IMR-90 (cell line): ENCODE measurements around the gene CIT. TPM values are rescaled to one million over a fixed set of nuclear protein-coding genes. Genes with fewer than 3 reads are reported as not detected.
A peak's percentile ranks its signal among the peaks of the same experiment; 100 is the strongest.

Experiments
- ATAC-seq: fragments of 200-7000 bp; cut with Tn5 transposase; 2 replicates; pipeline ENCODE4 v1.9.1; 2020; ENCODE audit warnings: low read depth, mild to moderate bottlenecking, moderate library complexity
- BruUV-seq: library from RNA; stranded (reverse); fragments of 400-500 nt; replicated peaks from 2 replicates; lab custom pipeline; 2021; lab: Mats Ljungman, UMichigan
- CTCF ChIA-PET: fragments of 300-600 bp; formaldehyde crosslinking; extraction: SDS; loops from one replicate; lab custom pipeline; 2021; ENCODE audit warnings: antibody characterized with exemption; lab: Yijun Ruan, JAX
- POLR2A ChIA-PET: fragments of 300-600 bp; sonication (Branson Sonifier 250); formaldehyde crosslinking; loops from one replicate; lab custom pipeline; 2022; ENCODE audit warnings: antibody characterized with exemption; ENCODE audit not compliant: unreplicated experiment; lab: Charles Lee
- DNase-seq: peaks from one replicate; pipeline ENCODE4 v3.0.0; 2013
- H2AFZ ChIP-seq: replicated peaks from 2 replicates; pipeline ENCODE3; 2013; ENCODE audit warnings: low read length, mild to moderate bottlenecking; ENCODE audit not compliant: poor library complexity
- H2AK5ac ChIP-seq: 2 replicates; pipeline ENCODE4 v1.6.1; 2013; ENCODE audit warnings: low read depth, low read length, inconsistent platforms
- H2AK9ac ChIP-seq: replicated peaks from 2 replicates; pipeline ENCODE3; 2013; ENCODE audit warnings: mild to moderate bottlenecking, low read depth, low read length, moderate library complexity; ENCODE audit not compliant: poor library complexity
- H2BK120ac ChIP-seq: 2 replicates; pipeline ENCODE4 v1.6.1; 2013; ENCODE audit warnings: low read depth, low read length, inconsistent platforms
- H2BK15ac ChIP-seq: 3 replicates; pipeline ENCODE4 v1.6.1; 2013; ENCODE audit warnings: low read depth, low read length, inconsistent platforms
- H2BK20ac ChIP-seq: 2 replicates; pipeline ENCODE4 v1.6.1; 2013; ENCODE audit warnings: low read depth, mild to moderate bottlenecking, inconsistent platforms, low read length, moderate library complexity
- H2BK5ac ChIP-seq: 2 replicates; pipeline ENCODE4 v1.6.1; 2013; ENCODE audit warnings: mild to moderate bottlenecking, low read depth, low read length, inconsistent platforms; ENCODE audit not compliant: poor library complexity, severe bottlenecking
- H3K14ac ChIP-seq: replicated peaks from 2 replicates; pipeline ENCODE4 v1.6.1; 2013; ENCODE audit warnings: low read depth, low read length, inconsistent platforms
- H3K18ac ChIP-seq: 2 replicates; pipeline ENCODE4 v1.6.1; 2013; ENCODE audit warnings: low read depth, low read length, control low read depth
- H3K23ac ChIP-seq: 2 replicates; pipeline ENCODE4 v1.6.1; 2013; ENCODE audit warnings: low read depth, low read length, inconsistent platforms
- H3K27ac ChIP-seq: 2 replicates; pipeline ENCODE4 v1.5.1; 2013; ENCODE audit warnings: mild to moderate bottlenecking, control low read depth, low read length; ENCODE audit not compliant: insufficient read depth
- H3K27me3 ChIP-seq: 2 replicates; pipeline ENCODE4 v1.6.1; 2013; ENCODE audit warnings: low read length; ENCODE audit not compliant: control insufficient read depth, insufficient read depth
- H3K36me3 ChIP-seq: 2 replicates; pipeline ENCODE4 v1.6.1; 2013; ENCODE audit warnings: low read length, mixed read lengths; ENCODE audit not compliant: control insufficient read depth, insufficient read depth
- H3K4ac ChIP-seq: 2 replicates; pipeline ENCODE4 v1.6.1; 2013; ENCODE audit warnings: low read depth, low read length, inconsistent platforms
- H3K4me1 ChIP-seq: 2 replicates; pipeline ENCODE4 v1.6.1; 2013; ENCODE audit warnings: low read length, mixed read lengths; ENCODE audit not compliant: control insufficient read depth, insufficient read depth
- H3K4me2 ChIP-seq: 2 replicates; pipeline ENCODE4 v1.6.1; 2013; ENCODE audit warnings: low read depth, mild to moderate bottlenecking, control low read depth, low read length, moderate library complexity
- H3K4me3 ChIP-seq: 2 replicates; pipeline ENCODE4 v1.5.1; 2013; ENCODE audit warnings: low read depth, mild to moderate bottlenecking, control low read depth, low read length, moderate library complexity; ENCODE audit not compliant: insufficient read depth
- H3K56ac ChIP-seq: 2 replicates; pipeline ENCODE4 v1.6.1; 2013; ENCODE audit warnings: low read length, inconsistent platforms; ENCODE audit not compliant: insufficient read depth; ENCODE audit errors: extremely low read depth
- H3K79me1 ChIP-seq, 2 experiments: 2 replicates each; pipeline ENCODE4 v1.6.1; 2013; ENCODE audit warnings: low read length in 2 of 2, inconsistent platforms in 1 of 2, low read depth in 1 of 2
- H3K9ac ChIP-seq: 2 replicates; pipeline ENCODE4 v1.6.1; 2013; ENCODE audit warnings: low read depth, low read length, control low read depth
- H3K9me1 ChIP-seq: 2 replicates; pipeline ENCODE4 v1.6.1; 2013; ENCODE audit warnings: low read length, inconsistent platforms; ENCODE audit not compliant: insufficient read depth
- H3K9me3 ChIP-seq: 2 replicates; pipeline ENCODE4 v1.6.1; 2013; ENCODE audit warnings: low read length; ENCODE audit not compliant: control insufficient read depth, insufficient read depth
- H4K20me1 ChIP-seq: 2 replicates; pipeline ENCODE4 v1.6.1; 2013; ENCODE audit warnings: low read length, inconsistent platforms; ENCODE audit not compliant: insufficient read depth
- H4K5ac ChIP-seq: 2 replicates; pipeline ENCODE4 v1.6.1; 2013; ENCODE audit warnings: mild to moderate bottlenecking, low read depth, low read length, control low read depth
- H4K8ac ChIP-seq, 2 experiments: 2 replicates each; pipeline ENCODE4 v1.6.1; 2013; ENCODE audit warnings: low read depth in 2 of 2, low read length in 2 of 2, control low read depth in 1 of 2, inconsistent platforms in 1 of 2
- H4K91ac ChIP-seq: 2 replicates; pipeline ENCODE4 v1.6.1; 2013; ENCODE audit warnings: low read depth, low read length, inconsistent platforms; ENCODE audit not compliant: insufficient read depth
- FOS ChIP-seq: fragments of 150-350 bp; IDR thresholded peaks from 2 replicates; pipeline ENCODE4 v1.6.1; 2016; ENCODE audit warnings: low read depth, low read length
- MAFK ChIP-seq: IDR thresholded peaks from 2 replicates; pipeline ENCODE4 v1.6.1; 2012; ENCODE audit warnings: low read depth, low read length, improper control_type of control experiment
- MAZ ChIP-seq: IDR thresholded peaks from 2 replicates; pipeline ENCODE4 v1.6.1; 2012; ENCODE audit warnings: low read depth, mild to moderate bottlenecking, low read length, improper control_type of control experiment, moderate library complexity, borderline replicate concordance
- NFE2L2 ChIP-seq: fragments of 150-350 bp; IDR thresholded peaks from 2 replicates; pipeline ENCODE4 v1.6.1; 2016; ENCODE audit warnings: low read depth, mild to moderate bottlenecking, low read length
- RAD21 ChIP-seq: IDR thresholded peaks from 2 replicates; pipeline ENCODE4 v1.6.1; 2012; ENCODE audit warnings: low read length, improper control_type of control experiment
- RFX5 ChIP-seq: IDR thresholded peaks from 2 replicates; pipeline ENCODE4 v1.8.0; 2012; ENCODE audit warnings: low read depth, mild to moderate bottlenecking, low read length, moderate library complexity
- SMC3 ChIP-seq: fragments of 150-350 bp; IDR thresholded peaks from 2 replicates; pipeline ENCODE4 v1.6.1; 2016; ENCODE audit warnings: low read depth, mild to moderate bottlenecking, antibody characterized with exemption, low read length, moderate library complexity
- WGBS, 2 experiments: methylation state at CpG; one replicate each; pipeline versions ENCODE4 v1.1.5 to v1.1.7; 2013; ENCODE audit warnings: missing lambda C conversion rate in 2 of 2; ENCODE audit not compliant: insufficient read length in 1 of 2; ENCODE audit errors: extremely low coverage in 2 of 2; 5-methylcytosine and 5-hydroxymethylcytosine counted together
- dilution Hi-C: fragments of 300-500 bp; cut with HindIII; formaldehyde crosslinking; loops from one replicate; pipeline ENCODE4 v1.14.3; 2018; ENCODE audit warnings: low sequenced_read_pairs; ENCODE audit not compliant: unreplicated experiment
- in situ Hi-C: fragments of 300-500 bp; cut with MboI; formaldehyde crosslinking; loops from 3 replicates; pipeline ENCODE4 v1.14.3; 2019; ENCODE audit warnings: low sequenced_read_pairs, inconsistent platforms, mixed read lengths
- intact Hi-C: fragments of 100-400 bp; cut with micrococcal nuclease; formaldehyde crosslinking; loops from 2 replicates; pipeline ENCODE4 v1.10.0; 2022
- polyA plus RNA-seq, 3 experiments: library from polyadenylated mRNA; depleted of rRNA; stranded (reverse); fragments of >200 nt; gene quantifications; 2 replicates each; pipeline ENCODE4 v1.2.3, GENCODE V29; 2012; ENCODE audit warnings: low replicate concordance in 1 of 3
- total RNA-seq: library from RNA; depleted of rRNA; stranded (reverse); fragments of >200 nt; gene quantifications from 2 replicates; pipeline ENCODE4 v1.2.3, GENCODE V29; 2012
- TF ChIP-seq, protein P1 (sequence below): conservative IDR thresholded peaks from 2 replicates; pipeline ENCODE4 v1.5.1; 2012; ENCODE audit warnings: mild to moderate bottlenecking, low read depth, low read length, improper control_type of control experiment
- TF ChIP-seq, protein P2 (sequence below): fragments of 150-350 bp; IDR thresholded peaks from 2 replicates; pipeline ENCODE4 v1.6.1; 2016; ENCODE audit warnings: low read depth, mild to moderate bottlenecking, low read length, moderate library complexity, borderline replicate concordance

Gene CIT
- total and polyA plus RNA-seq, 2 of the 4 experiments (the other 2 are of a cell fraction): 13.1 to 21.0 TPM

DNA sequence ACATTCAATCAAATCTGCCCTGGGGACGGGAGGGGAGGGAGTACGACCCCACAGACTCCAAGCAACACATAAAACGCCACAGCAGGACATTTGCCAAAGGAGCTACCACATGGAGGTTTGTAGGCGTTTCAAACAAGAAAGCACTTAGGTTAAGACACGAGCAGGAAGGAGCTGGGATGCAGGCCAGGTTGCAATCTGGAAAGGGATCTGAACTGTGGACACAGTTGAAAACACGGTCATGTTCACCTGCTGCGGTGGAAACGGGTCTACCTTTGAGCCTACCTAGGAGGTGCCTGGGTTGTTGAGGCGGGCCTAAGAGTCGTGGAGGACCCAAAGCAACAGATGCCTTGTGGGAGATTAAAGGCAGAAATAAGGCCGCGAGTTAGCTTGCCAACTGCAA is 190.8 kb downstream of the CIT start:
- CTCF ChIA-PET: interaction anchor here (0.8 to 1.0 kb wide), 2 partner anchors 9 to 19 kb away, joined by 3 read pairs; partner anchors contain the start of gene PRKAB1
- Histone ChIP-seq H4K91ac (no peak overlapping the region), H3K4me3 (no peak overlapping the region), H4K5ac (no peak overlapping the region), H3K18ac (no peak overlapping the region), H3K9me1 (peaks cover 5% of the 10 kb centered on the region; the same call in 1 of the 2 replicates), H2BK15ac (no peak overlapping the region), H3K27ac (no peak overlapping the region), H3K4me1 (no peaks in the 10 kb centered on the region), H3K4me2 (no peak overlapping the region), H3K79me1 (no peaks in the 10 kb centered on the region), H2BK20ac (no peak overlapping the region), H2AK5ac (no peak overlapping the region), H2BK120ac (no peak overlapping the region), H2AFZ (no peak overlapping the region), H2BK5ac (no peak overlapping the region), H3K36me3 (peaks cover 9% of the 10 kb centered on the region), H2AK9ac (no peak overlapping the region), H3K27me3 (no peaks in the 10 kb centered on the region), H3K4ac (no peak overlapping the region), H3K23ac (no peak overlapping the region), H3K9me3 (no peaks in the 10 kb centered on the region), H3K56ac (no peak overlapping the region), H3K9ac (no peak overlapping the region), H4K20me1 (no peaks in the 10 kb centered on the region), H4K8ac (no peak overlapping the region), H3K14ac (no peak overlapping the region)
- no peak for DNase-seq
- in situ Hi-C loops (no loop called here), dilution Hi-C loops (no loop called here), intact Hi-C loops (no loop called here)
- ATAC-seq: no peak
- TSS peak; percentile 69 for BruUV-seq
- 98% methylated on average over 8 of the region's 12 CpGs; no CpG with 5 or more reads in 1 of the 2 experiments for WGBS, 2 experiments
- POLR2A ChIA-PET: no interaction called here
- TF ChIP-seq RFX5: no peak
- no peak for TF ChIP-seq NFE2L2
- TF ChIP-seq FOS: no peak
- TF ChIP-seq MAZ: no peak
- no peak for TF ChIP-seq MAFK
- TF ChIP-seq SMC3: no peak
- TF ChIP-seq, protein P1, sequence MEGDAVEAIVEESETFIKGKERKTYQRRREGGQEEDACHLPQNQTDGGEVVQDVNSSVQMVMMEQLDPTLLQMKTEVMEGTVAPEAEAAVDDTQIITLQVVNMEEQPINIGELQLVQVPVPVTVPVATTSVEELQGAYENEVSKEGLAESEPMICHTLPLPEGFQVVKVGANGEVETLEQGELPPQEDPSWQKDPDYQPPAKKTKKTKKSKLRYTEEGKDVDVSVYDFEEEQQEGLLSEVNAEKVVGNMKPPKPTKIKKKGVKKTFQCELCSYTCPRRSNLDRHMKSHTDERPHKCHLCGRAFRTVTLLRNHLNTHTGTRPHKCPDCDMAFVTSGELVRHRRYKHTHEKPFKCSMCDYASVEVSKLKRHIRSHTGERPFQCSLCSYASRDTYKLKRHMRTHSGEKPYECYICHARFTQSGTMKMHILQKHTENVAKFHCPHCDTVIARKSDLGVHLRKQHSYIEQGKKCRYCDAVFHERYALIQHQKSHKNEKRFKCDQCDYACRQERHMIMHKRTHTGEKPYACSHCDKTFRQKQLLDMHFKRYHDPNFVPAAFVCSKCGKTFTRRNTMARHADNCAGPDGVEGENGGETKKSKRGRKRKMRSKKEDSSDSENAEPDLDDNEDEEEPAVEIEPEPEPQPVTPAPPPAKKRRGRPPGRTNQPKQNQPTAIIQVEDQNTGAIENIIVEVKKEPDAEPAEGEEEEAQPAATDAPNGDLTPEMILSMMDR: no peak
- TF ChIP-seq, protein P2, sequence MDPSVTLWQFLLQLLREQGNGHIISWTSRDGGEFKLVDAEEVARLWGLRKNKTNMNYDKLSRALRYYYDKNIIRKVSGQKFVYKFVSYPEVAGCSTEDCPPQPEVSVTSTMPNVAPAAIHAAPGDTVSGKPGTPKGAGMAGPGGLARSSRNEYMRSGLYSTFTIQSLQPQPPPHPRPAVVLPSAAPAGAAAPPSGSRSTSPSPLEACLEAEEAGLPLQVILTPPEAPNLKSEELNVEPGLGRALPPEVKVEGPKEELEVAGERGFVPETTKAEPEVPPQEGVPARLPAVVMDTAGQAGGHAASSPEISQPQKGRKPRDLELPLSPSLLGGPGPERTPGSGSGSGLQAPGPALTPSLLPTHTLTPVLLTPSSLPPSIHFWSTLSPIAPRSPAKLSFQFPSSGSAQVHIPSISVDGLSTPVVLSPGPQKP: no peak
- TF ChIP-seq RAD21: no peak
